ENCODE data around the gene LRP6.
"Not testable (repeated sequence)": the region's sequence is repeated elsewhere in the genome, so short reads cannot be mapped to it uniquely, and the experiment has no call there.

The LRP6 gene

GRCh38 chr12:12265571-12266388 is 1.1 kb downstream of the LRP6 start:
- no peak for DNase-seq (ENCODE audit: low read depth)

GRCh38 chr12:12265035-12265434 is 1.8 kb downstream of the LRP6 start:
- DNase-seq (ENCODE audit: low read depth) = no peak

- DNase-seq (ENCODE audit: low read depth) = no peak
These were observed 2.9 kb downstream of the LRP6 start for GRCh38 chr12:12263909-12264308.

- DNase-seq (ENCODE audit: low read depth) = not testable (repeated sequence)
These were observed 10.5 kb downstream of the LRP6 start for GRCh38 chr12:12256291-12256757.

DNA sequence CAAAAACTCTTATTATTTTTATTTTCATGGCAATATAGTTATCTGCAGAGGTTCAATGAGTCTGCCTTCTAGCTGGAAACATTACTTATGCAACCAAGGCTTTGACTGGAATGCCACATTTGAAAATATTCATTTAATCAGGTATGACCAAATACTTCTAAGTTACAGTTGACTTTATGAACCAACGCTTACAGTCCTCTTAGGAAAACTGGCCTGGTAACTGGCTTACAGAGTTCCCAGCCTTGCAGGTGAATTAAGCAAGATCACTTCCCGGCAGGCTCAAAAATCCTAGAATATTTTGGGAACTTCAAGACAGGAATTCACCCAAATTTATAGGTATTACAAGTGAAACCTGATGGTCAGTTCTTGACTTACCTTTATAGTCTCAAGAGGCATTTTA is 12.3 kb downstream of the LRP6 start:
- no peak for DNase-seq (ENCODE audit: low read depth)

DNA sequence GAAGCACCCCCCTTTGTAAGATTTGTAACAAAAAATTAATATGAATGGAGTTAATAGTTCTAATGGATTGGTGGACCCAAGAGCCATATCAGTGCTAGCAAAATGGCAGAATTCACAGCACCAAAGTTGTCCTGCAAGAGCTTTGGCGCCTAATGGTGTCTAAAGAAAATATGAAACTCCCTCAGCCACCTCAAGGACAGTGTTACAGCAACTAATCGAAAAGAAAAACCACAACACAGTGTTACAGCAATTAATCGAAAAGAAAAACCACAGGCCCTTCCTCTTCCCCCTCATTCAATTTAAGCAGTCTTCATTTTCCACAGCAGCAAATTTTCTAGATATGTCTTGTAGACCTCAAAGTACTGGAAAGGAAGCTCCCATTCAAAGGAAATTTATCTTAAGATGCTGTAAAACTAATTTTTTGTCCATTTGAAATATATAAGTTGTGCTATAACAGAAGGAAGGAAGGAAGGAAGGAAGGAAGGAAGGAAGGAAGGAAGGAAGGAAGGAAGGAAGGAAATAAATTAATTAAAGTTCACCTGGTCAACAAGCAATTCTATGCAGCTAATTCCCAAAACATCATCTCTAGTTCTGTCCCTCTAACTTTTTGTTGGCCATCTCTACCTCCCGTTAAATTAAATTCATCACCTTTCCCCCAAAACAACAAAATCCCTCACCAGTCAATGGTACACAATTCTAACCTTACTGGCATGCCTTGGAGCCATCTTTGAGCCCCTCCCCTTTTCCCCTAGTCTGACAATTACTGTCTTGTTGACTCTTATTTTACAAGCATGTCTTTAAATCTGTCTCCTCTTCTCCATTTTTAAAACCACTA is 17.4 kb downstream of the LRP6 start:
- DNase-seq (ENCODE audit: low read depth) = no peak

DNA sequence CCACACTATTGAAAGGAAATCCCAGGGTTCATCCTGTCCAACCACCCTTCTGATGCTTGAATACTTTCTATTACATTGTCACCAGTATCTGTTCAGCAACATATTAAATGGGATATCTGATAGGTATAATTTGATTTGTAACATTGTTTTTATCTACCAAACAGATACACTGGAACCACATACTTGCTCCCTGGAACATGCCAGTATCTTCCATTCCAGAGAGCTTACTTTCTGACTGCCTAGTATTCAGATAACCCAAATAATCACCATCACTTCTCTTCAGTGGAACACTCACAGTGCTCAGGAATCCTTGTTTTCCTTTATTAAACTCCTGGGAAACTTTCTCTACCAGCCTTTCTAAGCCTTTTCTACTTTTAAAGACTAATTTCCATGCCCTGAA is 19.3 kb downstream of the LRP6 start:
- no peak for DNase-seq (ENCODE audit: low read depth)

DNA sequence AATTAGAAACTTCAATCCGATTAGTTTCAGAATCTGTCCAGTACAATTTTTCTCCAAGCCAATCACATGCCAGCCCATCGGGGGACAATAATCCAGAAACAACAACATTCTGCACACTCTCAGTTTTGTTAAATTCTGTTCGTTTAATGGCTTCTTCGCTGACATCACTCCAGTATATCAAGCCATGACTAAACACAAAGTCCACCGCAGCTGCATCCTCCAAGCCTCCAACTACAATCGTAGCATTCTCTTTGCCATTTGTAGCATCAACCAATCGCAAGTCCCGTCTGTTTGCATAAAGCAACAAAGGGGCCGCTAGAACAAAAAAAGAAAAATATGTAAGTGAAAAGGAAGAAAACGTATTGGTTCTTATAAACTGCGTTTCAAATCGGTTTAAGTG is 22.5 kb downstream of the LRP6 start:
- no peak for DNase-seq (ENCODE audit: low read depth)

- DNase-seq (ENCODE audit: low read depth) = no peak
These were observed 26.0 kb downstream of the LRP6 start for GRCh38 chr12:12240662-12241340.

- DNase-seq (ENCODE audit: low read depth) = no peak
These were observed 27.7 kb downstream of the LRP6 start for GRCh38 chr12:12239127-12239526.

GRCh38 chr12:12238605-12239004 is 28.2 kb downstream of the LRP6 start:
- no peak for DNase-seq (ENCODE audit: low read depth)

DNA sequence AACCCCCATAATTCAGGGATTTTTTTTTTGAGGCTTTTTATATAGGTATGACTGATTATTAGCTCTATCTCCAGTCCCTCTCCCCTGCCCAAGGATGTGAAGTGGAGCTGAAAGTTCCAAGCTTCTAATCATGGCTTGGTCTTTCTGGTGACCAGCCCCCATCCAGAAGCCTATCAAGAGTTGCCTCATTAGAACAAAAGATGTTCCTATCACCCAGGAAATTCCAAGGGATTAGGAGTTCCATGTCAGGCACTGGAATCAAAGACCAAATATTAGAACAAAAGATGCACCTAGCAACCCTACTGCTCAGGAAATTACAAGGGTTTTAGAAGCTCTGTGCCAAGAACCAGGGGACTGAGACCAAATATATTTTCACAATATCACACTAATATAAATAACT is 29.9 kb downstream of the LRP6 start:
- no peak for DNase-seq (ENCODE audit: low read depth)

GRCh38 chr12:12230275-12230674 is 36.6 kb downstream of the LRP6 start:
- no peak for DNase-seq (ENCODE audit: low read depth)

GRCh38 chr12:12229556-12230092 is 37.2 kb downstream of the LRP6 start:
- DNase-seq (ENCODE audit: low read depth) = no peak

GRCh38 chr12:12228402-12228801 is 38.4 kb downstream of the LRP6 start:
- no peak for DNase-seq (ENCODE audit: low read depth)

- DNase-seq (ENCODE audit: low read depth) = no peak
These were observed 40.7 kb downstream of the LRP6 start for GRCh38 chr12:12226187-12226586.

- no peak for DNase-seq (ENCODE audit: low read depth)
These were observed 42.5 kb downstream of the LRP6 start for GRCh38 chr12:12224240-12224940.

- DNase-seq (ENCODE audit: low read depth) = no peak
These were observed 45.3 kb downstream of the LRP6 start for GRCh38 chr12:12221560-12221959.

DNA sequence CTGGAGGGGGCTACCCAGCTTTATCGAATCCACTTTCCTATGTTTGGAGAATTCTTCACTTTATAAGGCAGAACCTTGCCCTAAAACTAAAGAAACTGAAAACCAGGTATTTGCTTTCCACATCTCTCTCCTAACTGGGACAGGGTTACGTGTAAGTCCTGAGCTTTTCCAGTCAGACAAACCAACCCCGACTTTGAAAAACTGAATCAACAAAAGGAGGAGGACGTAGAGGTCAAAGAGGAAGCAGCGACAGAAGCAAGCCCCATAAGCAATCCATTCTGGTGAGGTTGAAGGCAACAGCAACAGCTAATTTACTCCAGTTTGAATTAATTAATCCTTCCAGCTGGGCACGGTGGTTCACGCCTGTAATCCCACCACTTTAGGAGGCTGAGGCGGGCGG is 47.2 kb downstream of the LRP6 start:
- DNase-seq (ENCODE audit: low read depth) = no peak

DNA sequence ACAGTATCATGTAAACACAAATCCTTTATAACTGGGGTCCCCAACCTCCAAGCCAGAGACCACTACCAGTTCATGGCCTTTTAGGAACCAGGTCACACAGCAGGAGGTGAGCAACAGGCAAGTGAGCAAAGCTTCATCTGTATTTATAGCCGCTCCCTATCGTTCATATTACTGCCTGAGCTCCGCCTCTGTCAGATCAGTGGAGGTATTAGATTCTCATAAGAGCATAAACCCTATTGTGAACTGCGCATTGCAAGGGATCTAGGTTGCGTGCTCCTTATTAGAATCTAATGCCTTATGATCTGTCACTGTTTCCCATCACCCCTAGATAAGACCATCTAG is 49.9 kb downstream of the LRP6 start:
- no peak for DNase-seq (ENCODE audit: low read depth)

- no peak for DNase-seq (ENCODE audit: low read depth)
These were observed 50.4 kb downstream of the LRP6 start for GRCh38 chr12:12216349-12217017.
